Measurements from ENCODE around the gene P2RY11.

The P2RY11 gene

GRCh38 chr19:10085641-10086590 lies 25.6 kb upstream of the P2RY11 start, which contains the start of gene SHFL:
Gene SHFL (plus strand): TSS chr19:10086317. CDS start chr19:10086428, 111 bp downstream.
- H3K36me3 ChIP-seq (ENCODE audit: insufficient read depth, low read depth, low read length): no peaks in the 10 kb centered on the region; the same call in 1 of the 2 replicates
- H3K4me1 ChIP-seq (ENCODE audit: insufficient read depth, low read length): no peaks in the 10 kb centered on the region
- no peaks in the 10 kb centered on the region for H3K9me3 ChIP-seq (ENCODE audit: insufficient read depth, low read depth, low read length)
- H3K27ac ChIP-seq (ENCODE audit: low read length): no peak within 1 kb of the TSS
- H3K9ac ChIP-seq (ENCODE audit: low read depth, low read length): peak within 1 kb of the TSS; percentile 59; the same call in 1 of the 2 replicates
- H3K27me3 ChIP-seq (ENCODE audit: insufficient read depth, low read length): peaks cover 32% of the 10 kb centered on the region
- peak within 1 kb of the TSS; percentile 81 for H3K4me3 ChIP-seq (ENCODE audit: low read length)

- no peaks in the 10 kb centered on the region for H3K4me1 ChIP-seq (ENCODE audit: insufficient read depth, low read length)
- no peak overlapping the region for H3K27ac ChIP-seq (ENCODE audit: low read length)
- H3K36me3 ChIP-seq (ENCODE audit: insufficient read depth, low read depth, low read length): no peaks in the 10 kb centered on the region; the same call in 1 of the 2 replicates
- peaks cover 32% of the 10 kb centered on the region for H3K27me3 ChIP-seq (ENCODE audit: insufficient read depth, low read length)
- peak overlapping the region; percentile 59; the same call in 1 of the 2 replicates for H3K9ac ChIP-seq (ENCODE audit: low read depth, low read length)
- no peaks in the 10 kb centered on the region for H3K9me3 ChIP-seq (ENCODE audit: insufficient read depth, low read depth, low read length)
- H3K4me3 ChIP-seq (ENCODE audit: low read length): peak overlapping the region; percentile 81
These were observed 24.8 kb upstream of the P2RY11 start for GRCh38 chr19:10086591-10087192.

- H3K9ac ChIP-seq (ENCODE audit: low read depth, low read length): no peak overlapping the region
- H3K4me3 ChIP-seq (ENCODE audit: low read length): peak overlapping the region; percentile 81; the same call in 1 of the 2 replicates
These were observed 24.0 kb upstream of the P2RY11 start for GRCh38 chr19:10087296-10088061.

GRCh38 chr19:10088949-10089554 lies 22.4 kb upstream of the P2RY11 start:
- peaks cover 26% of the 10 kb centered on the region for H3K27me3 ChIP-seq (ENCODE audit: insufficient read depth, low read length)
- no peaks in the 10 kb centered on the region; the same call in 1 of the 2 replicates for H3K36me3 ChIP-seq (ENCODE audit: insufficient read depth, low read depth, low read length)
- H3K4me3 ChIP-seq (ENCODE audit: low read length): no peak overlapping the region
- H3K27ac ChIP-seq (ENCODE audit: low read length): no peak overlapping the region
- H3K9me3 ChIP-seq (ENCODE audit: insufficient read depth, low read depth, low read length): no peaks in the 10 kb centered on the region
- no peaks in the 10 kb centered on the region for H3K4me1 ChIP-seq (ENCODE audit: insufficient read depth, low read length)
- no peak overlapping the region for H3K9ac ChIP-seq (ENCODE audit: low read depth, low read length)

More at GRCh38 chr19:10087296-10088061, 24.0 kb upstream of the P2RY11 start:
- Histone ChIP-seq H3K27ac (ENCODE audit: low read length) (no peak overlapping the region), H3K36me3 (ENCODE audit: insufficient read depth, low read depth, low read length) (no peaks in the 10 kb centered on the region; the same call in 1 of the 2 replicates), H3K27me3 (ENCODE audit: insufficient read depth, low read length) (peaks cover 32% of the 10 kb centered on the region), H3K4me1 (ENCODE audit: insufficient read depth, low read length) (no peaks in the 10 kb centered on the region), H3K9me3 (ENCODE audit: insufficient read depth, low read depth, low read length) (no peaks in the 10 kb centered on the region)

GRCh38 chr19:10089801-10090375 lies 21.6 kb upstream of the P2RY11 start:
- Histone ChIP-seq H3K9me3 (ENCODE audit: insufficient read depth, low read depth, low read length) (no peaks in the 10 kb centered on the region), H3K9ac (ENCODE audit: low read depth, low read length) (no peak overlapping the region), H3K27ac (ENCODE audit: low read length) (no peak overlapping the region), H3K4me1 (ENCODE audit: insufficient read depth, low read length) (no peaks in the 10 kb centered on the region), H3K27me3 (ENCODE audit: insufficient read depth, low read length) (peaks cover 28% of the 10 kb centered on the region), H3K4me3 (ENCODE audit: low read length) (no peak overlapping the region), H3K36me3 (ENCODE audit: insufficient read depth, low read depth, low read length) (no peaks in the 10 kb centered on the region; the same call in 1 of the 2 replicates)

- H3K4me3 ChIP-seq (ENCODE audit: low read length): no peak overlapping the region
- no peaks in the 10 kb centered on the region for H3K9me3 ChIP-seq (ENCODE audit: insufficient read depth, low read depth, low read length)
- peaks cover 28% of the 10 kb centered on the region for H3K27me3 ChIP-seq (ENCODE audit: insufficient read depth, low read length)
- H3K4me1 ChIP-seq (ENCODE audit: insufficient read depth, low read length): no peaks in the 10 kb centered on the region
- H3K27ac ChIP-seq (ENCODE audit: low read length): no peak overlapping the region
- no peaks in the 10 kb centered on the region; the same call in 1 of the 2 replicates for H3K36me3 ChIP-seq (ENCODE audit: insufficient read depth, low read depth, low read length)
- H3K9ac ChIP-seq (ENCODE audit: low read depth, low read length): no peak overlapping the region
These were observed 20.2 kb upstream of the P2RY11 start for GRCh38 chr19:10091370-10091687.

GRCh38 chr19:10091895-10092641 lies 19.4 kb upstream of the P2RY11 start:
- Histone ChIP-seq H3K27me3 (ENCODE audit: insufficient read depth, low read length) (peaks cover 31% of the 10 kb centered on the region), H3K36me3 (ENCODE audit: insufficient read depth, low read depth, low read length) (no peaks in the 10 kb centered on the region; the same call in 1 of the 2 replicates), H3K27ac (ENCODE audit: low read length) (no peak overlapping the region), H3K4me3 (ENCODE audit: low read length) (no peak overlapping the region), H3K4me1 (ENCODE audit: insufficient read depth, low read length) (no peaks in the 10 kb centered on the region), H3K9ac (ENCODE audit: low read depth, low read length) (no peak overlapping the region), H3K9me3 (ENCODE audit: insufficient read depth, low read depth, low read length) (no peaks in the 10 kb centered on the region)

- Histone ChIP-seq H3K36me3 (ENCODE audit: insufficient read depth, low read depth, low read length) (no peaks in the 10 kb centered on the region; the same call in 1 of the 2 replicates), H3K27me3 (ENCODE audit: insufficient read depth, low read length) (peaks cover 29% of the 10 kb centered on the region), H3K9ac (ENCODE audit: low read depth, low read length) (no peak overlapping the region), H3K4me3 (ENCODE audit: low read length) (no peak overlapping the region), H3K4me1 (ENCODE audit: insufficient read depth, low read length) (no peaks in the 10 kb centered on the region), H3K9me3 (ENCODE audit: insufficient read depth, low read depth, low read length) (no peaks in the 10 kb centered on the region), H3K27ac (ENCODE audit: low read length) (no peak overlapping the region)
These were observed 18.7 kb upstream of the P2RY11 start for GRCh38 chr19:10092648-10093294.

GRCh38 chr19:10093295-10094186 lies 18.0 kb upstream of the P2RY11 start:
- no peaks in the 10 kb centered on the region; the same call in 1 of the 2 replicates for H3K36me3 ChIP-seq (ENCODE audit: insufficient read depth, low read depth, low read length)

More at GRCh38 chr19:10093295-10094186, 18.0 kb upstream of the P2RY11 start:
- no peak overlapping the region for H3K27ac ChIP-seq (ENCODE audit: low read length)
- no peaks in the 10 kb centered on the region for H3K4me1 ChIP-seq (ENCODE audit: insufficient read depth, low read length)
- no peaks in the 10 kb centered on the region for H3K9me3 ChIP-seq (ENCODE audit: insufficient read depth, low read depth, low read length)
- H3K27me3 ChIP-seq (ENCODE audit: insufficient read depth, low read length): peaks cover 29% of the 10 kb centered on the region
- H3K4me3 ChIP-seq (ENCODE audit: low read length): no peak overlapping the region
- no peak overlapping the region for H3K9ac ChIP-seq (ENCODE audit: low read depth, low read length)
